SIG-M5 (cell line): ENCODE measurements around the gene CCDC38.
"Not testable (repeated sequence)": the region's sequence is repeated elsewhere in the genome, so short reads cannot be mapped to it uniquely, and the experiment has no call there.

ENCODE experiments used
- DNase-seq: peaks from one replicate; lab custom pipeline; 2025; lab: John Stamatoyannopoulos, UW

The CCDC38 gene

DNA sequence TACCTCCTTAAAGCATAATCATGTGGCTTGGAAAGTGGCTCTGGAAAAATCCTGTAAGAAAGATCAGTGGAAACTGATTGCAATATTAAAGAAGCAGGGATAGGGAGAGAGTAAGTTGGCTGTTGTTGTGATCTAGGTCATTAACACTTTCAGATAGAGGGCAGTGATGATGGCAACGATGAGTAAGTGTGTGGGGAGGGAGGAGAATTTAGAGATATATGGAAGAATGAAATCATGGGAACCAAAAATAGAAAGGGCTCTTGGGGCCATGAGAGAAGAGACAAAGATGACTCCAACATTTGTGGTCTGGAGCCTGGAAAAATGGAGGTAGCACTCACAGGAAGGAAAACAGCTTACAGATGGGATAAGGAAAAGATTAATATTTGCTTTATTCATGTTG lies 60.3 kb downstream of the CCDC38 start:
- DNase-seq = no peak

DNA sequence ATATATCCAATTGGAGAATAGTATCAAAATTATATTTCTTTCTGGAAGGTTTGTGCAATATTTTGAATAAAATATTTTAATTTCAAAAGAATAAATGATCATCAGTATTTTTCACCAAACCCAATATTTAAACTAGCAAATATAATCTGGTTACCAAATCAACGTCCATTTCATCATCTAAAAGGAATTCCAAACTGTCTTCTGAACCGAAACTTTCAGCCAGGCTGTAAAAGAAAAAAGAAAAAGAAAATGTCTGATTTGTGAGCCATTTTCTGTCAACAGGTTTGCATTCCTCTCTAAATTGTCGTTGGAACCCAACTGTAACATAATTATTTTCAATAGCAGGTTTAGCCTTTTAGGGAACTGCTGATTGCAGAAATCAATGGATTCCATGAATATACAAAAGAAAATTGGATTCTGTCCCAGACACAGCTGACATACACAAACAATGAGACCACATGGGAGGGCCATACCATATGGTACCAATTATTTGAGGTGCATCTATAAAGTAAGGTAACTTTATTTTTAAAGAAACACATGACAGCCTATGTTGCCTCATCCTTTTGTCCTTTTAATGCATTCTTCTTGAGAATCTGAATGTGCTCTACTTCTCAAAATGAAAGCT lies 61.0 kb downstream of the CCDC38 start:
- DNase-seq = no peak

DNA sequence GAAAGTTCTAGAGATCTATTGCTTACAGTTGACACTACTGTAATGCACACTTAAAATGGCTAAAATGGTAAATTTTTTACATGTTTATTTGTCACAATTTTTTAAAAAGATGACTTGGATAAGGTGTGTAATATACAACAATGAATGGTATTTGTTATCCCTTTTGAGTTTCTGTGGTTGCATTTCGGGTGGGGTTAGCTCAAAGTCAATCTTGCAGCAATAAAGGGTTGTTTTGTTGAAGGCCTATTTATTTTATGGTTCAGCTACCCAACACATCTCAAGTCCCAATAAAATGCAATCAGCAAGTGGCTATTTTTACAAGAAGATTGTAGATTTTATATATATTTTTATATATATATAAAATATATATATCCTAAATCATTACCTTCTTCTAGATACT lies 61.5 kb downstream of the CCDC38 start:
- DNase-seq = no peak

DNA sequence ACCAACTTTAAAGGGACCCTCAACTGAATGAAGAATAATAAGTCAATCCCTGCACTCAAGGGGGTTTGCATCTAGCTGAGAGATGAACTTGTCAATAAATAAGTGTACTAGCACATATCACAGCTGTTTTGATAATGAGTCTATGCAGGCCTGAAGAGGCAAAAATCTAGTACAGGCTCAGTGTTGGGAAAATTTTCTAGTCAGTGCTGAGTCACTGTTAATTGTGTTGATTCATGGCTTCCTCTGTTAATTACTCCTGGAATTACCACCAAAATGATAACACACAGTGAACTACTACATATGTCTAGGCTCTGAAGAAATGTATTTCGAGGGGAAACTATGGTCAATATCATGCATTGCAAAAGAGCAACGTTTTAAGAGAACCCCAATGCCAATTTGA lies 64.8 kb downstream of the CCDC38 start:
- no peak for DNase-seq

DNA sequence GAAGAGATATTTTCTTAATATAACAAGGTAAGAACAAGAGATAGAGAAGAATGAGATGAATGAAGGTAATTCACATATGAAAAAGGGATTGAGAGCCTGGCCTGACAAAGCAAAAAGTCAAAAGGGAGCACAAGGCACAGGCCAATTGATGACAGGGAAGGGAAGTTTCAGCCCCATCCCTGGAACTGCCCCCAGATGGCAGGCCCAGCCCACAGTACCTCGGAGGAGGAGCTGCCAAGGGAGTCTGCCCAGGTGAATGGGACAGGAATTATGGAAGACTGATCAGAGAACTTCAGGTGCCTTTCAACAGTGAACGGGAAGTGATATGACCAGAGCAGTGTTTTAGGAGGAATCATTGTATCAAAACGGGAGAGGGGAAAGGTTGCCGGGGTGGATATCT lies 68.0 kb downstream of the CCDC38 start:
- DNase-seq = no peak

DNA sequence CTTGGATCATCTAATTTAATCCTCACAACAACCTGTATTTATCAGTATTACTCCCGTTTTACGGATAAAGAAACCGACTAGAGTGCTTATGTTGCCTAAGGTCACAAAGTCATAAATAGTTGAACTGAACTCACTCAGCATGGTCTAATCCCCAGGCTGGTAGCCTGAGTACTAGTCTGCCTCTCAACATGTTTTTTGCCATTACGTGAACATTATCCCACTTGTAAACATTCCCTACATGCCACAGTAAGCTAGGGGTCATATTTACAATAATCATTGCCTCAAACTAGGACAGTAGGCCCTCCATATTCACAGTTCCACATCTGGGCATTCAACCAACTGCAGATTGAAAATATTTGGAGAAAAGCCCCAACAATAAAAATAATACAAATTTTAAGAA lies 71.5 kb downstream of the CCDC38 start:
- no peak for DNase-seq

DNA sequence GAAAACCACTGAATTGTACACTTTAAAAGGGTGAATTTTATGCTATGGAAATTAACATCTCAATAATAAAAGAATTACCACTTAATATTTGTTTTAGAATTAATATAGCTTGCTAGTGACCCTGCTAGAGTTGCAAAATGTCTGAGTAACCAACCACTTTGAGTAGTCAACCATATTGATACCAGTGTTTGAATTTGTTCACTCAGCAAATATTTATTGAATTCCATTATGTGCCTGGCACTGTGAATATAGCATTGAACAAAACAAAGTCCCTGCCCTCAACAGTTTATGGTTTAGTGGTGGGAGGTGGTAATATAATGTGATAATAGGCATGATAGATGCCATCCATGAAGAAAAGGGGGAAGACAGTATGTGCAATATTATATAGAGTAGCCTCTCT lies 79.1 kb downstream of the CCDC38 start:
- no peak for DNase-seq

DNA sequence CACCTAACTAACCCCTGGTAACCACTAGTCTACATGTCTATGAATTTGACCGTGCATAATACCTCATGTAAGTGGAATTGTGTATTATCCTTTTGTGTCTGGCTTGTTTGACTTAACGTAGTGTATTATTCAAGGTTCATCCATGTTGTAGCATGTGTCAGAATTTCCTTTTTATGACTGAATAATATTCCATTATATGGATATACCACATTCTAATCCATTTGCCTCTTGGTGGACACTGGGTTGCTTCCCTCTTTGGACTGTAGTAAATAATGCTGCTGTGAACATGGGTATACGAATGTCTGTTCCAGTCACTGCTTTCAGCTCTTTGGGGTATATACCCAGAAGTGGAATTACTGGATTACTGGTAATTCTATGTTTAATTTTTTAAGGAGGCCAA lies 80.4 kb downstream of the CCDC38 start:
- DNase-seq = no peak

DNA sequence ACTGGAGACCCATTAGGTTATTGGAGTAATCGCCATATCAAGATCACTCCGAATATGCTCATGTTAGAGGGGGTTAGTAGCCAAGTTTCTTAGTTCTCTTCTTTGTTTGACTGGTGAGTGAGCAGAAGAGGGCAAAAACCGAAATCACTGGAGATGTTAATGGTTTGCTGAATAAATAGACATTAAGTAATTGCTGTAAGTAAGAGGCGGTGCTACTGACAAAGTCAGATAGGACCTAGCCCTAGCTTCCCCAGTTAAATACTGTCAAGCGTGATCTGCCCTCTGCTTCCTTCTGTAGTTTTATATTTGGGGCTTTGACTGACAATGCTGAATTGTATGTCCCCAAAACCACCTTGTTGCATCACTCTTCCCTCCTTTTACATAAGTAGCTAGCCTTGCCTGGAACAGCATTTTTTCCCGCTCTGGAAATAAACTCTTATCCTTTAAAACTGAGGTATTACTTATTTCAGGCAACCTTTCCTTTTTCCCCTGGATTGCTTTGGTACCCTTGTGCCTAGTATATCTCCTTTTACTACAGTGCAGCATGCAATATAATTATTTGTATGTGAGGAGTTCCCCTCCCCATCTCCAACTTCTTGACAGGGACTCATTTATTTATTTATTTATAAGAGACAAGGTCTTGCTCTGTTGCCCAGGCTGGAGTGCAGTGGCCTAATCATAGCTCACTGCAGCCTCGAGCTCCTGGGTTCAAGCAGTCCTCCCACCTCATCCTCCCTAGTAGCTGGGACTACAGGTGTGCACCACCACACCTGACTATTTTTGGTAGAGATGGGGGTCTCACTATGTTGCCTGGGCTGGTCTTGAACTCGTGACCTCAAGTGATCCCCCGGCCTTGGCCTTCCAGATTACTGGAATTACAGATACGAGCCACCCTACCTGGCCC lies 82.2 kb downstream of the CCDC38 start:
- DNase-seq = no peak

DNA sequence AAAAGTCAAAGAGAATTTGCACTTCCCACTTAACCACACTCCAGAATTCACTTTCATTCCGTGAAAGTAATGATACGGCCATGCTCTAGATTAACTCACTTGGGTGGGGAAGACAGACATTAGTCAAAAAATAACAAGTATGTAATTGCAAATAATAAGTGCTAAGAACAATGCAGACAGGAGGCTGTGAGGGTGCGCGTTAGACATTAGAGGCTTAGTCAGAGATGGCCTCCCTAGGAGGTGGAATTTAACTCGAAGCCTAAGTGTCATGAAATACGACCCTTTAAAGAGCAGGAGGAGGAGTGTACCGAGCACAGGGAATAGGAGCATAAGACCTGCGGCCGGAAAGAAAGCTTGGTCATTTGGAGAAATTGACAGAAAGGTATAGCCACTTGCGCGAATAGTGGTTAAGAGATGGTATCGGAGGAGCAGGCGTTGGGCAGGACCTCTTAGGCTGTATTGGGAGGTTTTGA lies 83.0 kb downstream of the CCDC38 start:
- no peak for DNase-seq

DNA sequence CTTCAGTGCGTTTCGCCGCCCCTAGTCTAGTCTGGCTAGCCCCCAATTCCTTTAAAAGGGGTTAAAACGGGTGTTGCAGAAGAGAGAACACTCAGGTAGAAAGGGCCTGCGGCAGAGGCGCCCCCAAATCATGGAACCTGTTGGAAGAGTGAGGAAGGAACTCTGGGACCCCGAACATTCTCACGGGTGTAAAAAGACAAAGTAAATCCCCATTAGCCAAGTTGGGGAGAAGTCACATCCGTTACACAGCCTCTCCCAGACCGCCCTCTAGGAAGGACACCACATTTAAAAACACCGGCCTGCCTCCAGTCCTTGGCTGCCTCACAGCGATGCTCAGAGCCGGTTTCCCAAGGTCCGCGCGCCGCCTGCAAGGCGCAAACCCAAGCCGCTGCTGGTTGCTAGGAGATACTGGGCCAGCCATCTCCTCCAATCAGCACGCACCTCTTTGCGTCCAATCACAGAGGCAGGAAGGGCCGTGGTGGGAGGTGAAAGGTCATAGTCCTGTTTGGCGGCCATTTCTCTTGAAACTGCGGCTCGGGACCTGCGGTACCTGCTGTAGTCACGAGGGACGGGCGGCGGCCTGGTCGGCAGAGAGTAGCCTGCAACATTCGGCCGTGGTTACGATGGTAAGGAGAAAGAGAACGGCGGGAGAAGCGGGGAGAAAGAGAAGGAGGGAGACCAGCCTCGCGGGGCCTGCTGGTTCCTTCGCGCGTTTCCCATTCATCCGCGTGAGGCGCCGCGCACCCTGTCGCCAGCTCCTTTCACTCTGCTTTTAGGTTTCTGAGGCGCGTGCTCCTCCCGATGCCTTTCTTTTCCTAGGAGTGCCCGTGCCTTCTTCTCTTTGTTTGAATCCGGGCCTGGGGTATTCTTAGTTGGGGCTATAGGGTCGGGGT lies 83.7 kb downstream of the CCDC38 start, which contains the start of gene SNRPF:
SNRPF (plus strand) TSS at position 502 of the 893 bp plus-strand sequence; CDS start at position 624, 122 bp downstream.
- DNase-seq = peak; percentile 81

DNA sequence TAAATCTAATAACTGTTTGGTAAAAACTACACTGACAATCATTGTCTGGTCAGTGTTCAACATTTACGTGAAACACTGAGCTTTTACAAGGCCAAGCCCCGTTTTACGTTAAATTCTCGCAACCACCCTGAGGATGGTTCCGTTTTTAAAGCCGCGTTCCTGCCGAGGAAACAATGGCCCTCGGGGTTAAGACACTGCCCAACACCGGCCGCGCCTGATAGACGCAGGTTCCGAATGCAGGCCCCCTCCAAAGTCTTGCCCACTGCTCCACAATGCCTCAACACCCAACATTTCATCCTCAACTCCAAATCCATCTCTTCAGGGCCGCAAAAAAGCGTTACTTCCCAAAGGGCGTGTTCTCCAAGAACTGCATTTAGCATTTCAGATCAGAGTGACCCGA lies 84.6 kb downstream of the CCDC38 start:
- DNase-seq = no peak

DNA sequence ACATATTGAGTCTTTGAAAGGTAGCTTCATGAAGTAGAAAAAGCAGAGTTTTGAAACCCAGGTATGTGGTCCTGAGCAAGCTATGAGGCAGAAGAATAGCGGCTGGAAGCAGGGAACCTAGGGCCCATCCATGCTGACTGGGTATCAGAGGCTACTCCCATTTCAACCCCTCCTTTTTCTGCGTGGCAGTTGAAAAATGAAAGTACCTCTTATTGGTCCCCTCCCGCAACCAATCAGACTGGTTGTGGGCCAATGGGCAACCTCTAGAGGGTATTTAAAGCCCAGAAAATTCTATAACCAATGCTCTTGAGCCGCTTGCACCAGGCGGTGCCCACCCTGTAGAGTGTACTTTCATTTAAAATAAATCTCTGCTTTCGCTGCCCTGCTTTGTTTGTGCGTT lies 85.3 kb downstream of the CCDC38 start:
- no peak for DNase-seq

DNA sequence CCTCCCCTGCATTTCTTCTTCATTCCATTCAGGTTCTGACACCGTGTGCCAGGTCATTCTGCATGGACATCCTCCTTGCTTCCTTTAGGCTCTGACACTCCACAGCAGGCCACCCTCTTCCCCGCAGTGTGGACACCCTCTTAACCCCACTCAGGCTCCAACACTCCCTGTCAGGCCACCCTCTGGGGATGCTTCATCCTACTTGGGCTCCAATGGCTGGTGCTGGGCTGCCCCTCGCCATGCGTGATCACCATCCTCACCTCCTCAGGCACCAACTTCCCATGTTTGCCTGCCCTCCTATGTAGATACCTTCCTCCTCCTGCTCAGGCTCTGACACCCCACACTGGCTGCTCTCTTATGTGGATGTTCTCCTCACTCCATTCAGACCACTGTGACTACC lies 90.3 kb downstream of the CCDC38 start:
- no peak for DNase-seq

DNA sequence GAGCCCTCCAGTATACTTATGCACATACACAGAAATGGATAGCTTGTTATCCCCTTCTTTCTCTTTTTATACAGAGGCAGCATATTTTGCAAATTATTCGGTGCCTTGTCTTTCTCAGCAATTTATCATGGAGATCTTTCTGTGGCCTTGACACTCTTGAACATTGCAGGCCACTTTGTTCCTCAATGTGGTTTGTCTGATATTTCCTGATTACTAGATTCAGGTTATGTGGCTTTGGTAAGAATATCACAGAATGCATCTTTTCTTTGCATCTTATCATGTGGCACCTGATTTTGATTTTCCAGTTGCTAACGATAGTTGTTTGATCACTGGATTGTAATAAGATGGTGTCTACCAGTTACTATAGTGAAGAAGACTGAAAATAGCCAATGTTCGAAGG lies 90.8 kb downstream of the CCDC38 start:
- no peak for DNase-seq

DNA sequence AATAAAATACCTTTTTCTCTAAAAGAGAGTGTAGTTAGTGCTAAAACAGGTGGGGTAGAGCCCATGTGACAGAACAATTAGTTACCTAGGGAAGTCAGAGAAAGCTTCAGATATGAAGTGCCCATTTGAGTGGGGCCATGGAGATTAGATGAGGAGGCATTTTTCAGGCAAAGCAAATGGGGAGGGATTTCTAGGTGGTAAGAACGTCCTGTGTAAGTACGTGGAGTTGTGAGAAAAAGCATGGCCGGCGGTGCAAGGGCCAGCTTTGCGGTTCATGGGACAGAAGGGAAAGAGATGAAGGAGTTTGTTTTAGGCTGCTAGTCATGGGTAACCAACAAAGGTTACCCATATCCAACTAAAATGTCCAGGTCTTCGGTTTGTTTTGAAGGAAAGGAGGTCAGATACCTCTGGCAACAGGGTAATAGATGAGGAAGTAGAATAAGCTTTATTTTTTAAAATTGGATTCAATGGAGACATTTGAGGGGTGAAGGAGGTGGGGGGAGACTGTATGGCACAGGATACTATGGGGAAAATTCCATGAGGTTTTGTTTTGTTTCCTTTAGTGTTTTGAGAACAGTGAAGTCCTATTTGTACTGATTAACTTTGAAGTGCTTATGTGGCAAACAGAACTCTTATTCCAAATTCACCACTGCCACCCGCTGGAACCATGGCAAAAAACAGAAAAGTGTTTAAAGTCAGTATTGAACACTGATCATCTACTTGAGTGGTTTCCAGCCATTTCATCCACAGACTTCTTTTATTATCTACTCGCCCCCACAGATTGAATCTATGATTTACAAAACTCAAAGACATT lies 93.6 kb downstream of the CCDC38 start:
- DNase-seq = no peak

DNA sequence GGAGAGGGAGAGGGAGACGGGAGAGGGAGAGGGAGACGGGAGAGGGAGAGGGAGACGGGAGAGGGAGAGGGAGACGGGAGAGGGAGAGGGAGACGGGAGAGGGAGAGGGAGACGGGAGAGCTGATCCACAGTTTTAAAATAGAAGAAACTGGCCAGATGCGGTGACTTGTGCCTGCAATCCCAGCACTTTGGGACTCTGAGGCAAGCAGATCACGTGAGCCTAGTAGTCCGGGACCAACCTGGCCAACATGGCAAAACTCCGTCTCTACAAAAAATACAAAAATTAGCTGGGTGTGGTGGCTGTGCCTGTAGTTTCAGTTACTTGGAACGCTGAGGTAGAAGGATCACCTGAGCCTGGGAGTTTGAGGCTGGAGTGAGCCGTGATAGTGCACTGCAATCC lies 100.0 kb downstream of the CCDC38 start:
- not testable (repeated sequence) for DNase-seq

DNA sequence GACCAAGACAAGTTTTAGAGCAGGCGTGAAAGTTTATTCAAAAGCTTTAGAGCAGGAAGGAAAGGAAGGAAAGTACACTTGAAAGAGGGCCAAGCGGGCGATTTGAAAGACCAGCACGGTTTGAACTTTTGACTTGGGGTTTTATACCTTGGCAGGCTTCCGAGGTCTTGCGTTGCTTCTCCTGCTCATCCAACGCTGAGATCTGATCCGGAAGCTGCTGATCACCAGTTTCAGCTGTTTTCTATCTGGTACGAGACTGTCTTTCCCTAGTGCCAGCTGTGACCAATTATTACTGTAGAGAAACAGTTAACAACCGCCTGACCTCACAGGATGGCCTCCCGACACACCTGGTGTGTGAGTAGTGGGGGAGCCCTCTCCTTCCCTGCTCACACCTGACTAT lies 104.3 kb downstream of the CCDC38 start:
- DNase-seq = no peak

DNA sequence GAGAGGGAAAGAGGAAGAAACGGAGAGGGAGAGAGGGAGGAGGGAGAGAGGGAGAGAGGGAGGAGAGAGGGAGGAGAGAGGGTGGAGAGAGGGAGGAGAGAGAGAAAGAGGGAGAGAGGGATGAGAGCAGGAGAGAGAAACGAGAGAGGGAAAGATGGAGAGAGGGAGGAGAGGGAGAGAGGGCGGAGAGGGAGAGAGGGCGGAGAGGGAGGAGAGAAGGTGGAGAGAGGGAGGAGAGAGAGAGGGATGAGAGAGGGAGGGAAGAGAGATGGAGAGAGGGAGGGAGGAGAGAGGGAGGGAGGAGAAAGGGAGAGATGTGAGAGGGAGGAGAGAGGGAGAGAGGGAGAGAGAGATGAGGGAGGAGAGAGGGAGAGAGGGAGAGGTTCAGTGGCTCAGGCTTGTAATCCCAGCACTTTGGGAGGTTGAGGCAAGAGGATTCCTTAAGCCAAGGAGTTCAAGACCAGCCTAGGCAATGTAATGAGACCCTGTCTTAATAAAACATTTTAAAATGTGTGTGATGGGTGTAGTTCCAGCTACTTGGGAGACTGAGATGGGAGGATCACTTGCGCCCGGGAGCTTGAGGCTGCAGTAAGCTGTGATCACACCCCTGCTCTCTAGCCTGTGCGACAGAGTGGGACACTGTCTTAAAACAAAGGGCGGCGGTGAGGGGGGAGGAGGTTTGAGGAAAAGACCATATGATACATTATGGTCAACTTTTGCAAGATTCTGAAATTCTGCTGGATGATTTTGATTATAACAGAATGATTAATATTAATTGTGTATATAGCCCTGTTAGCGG lies 105.0 kb downstream of the CCDC38 start:
- no peak for DNase-seq

DNA sequence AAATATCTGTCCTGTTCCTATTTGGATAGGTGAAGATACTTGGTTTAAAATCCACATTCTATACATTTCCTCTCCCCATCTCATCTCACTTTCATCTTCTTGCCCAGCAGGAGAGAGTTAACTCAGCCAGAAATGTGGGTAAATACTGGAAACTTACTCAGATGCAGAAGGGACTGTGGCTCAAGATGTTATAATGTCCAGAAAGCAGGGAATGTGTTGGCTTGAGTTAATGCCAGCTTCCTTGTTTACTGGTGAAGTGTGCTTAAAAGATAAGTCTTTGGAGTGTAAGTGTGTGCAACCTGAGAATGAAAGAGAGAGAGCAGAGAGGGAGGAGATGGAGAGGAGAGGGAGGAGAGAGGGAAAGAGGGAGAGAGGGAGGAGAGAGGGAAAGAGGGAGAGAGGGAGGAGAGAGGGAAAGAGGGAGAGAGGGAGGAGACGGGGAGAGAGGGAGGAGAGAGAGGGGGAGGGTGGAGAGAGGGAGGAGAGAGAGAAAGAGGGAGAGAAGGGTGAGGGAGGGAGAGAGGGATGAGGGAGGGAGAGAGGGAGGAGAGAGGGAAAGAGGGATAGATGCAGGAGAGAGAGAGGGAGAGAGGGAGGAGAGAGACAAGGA lies 105.7 kb downstream of the CCDC38 start:
- no peak for DNase-seq
